HG03520 (cell line): ENCODE results near the gene PNMA8B.
"Not testable (repeated sequence)": the region's sequence is repeated elsewhere in the genome, so short reads cannot be mapped to it uniquely, and the experiment has no call there.

Experiments used
- ATAC-seq: cut with Tn5 transposase; IDR thresholded peaks from one replicate; pipeline ENCODE4 v1.9.1; 2021; ENCODE audit warnings: mild to moderate bottlenecking, moderate library complexity; ENCODE audit not compliant: unreplicated experiment

The PNMA8B gene

GRCh38 chr19:46495786-46496099 lies at the start of gene PNMA8B:
TSS of gene PNMA8B (minus strand) at chr19:46495867. CDS start at chr19:46495465, 402 bp downstream.
- ATAC-seq: no peak

- ATAC-seq: no peak
These were observed 49.0 kb upstream of the PNMA8B start for GRCh38 chr19:46544651-46545050.

- no peak for ATAC-seq
These were observed 47.0 kb upstream of the PNMA8B start for GRCh38 chr19:46542428-46543230.

- no peak for ATAC-seq
These were observed 41.8 kb upstream of the PNMA8B start for GRCh38 chr19:46537136-46538097.

- ATAC-seq: no peak
These were observed 40.7 kb upstream of the PNMA8B start for GRCh38 chr19:46536391-46536790.

- no peak for ATAC-seq
These were observed 38.0 kb upstream of the PNMA8B start for GRCh38 chr19:46533621-46534081.

GRCh38 chr19:46533078-46533620 lies 37.5 kb upstream of the PNMA8B start:
- ATAC-seq: no peak

GRCh38 chr19:46530636-46531035 lies 35.0 kb upstream of the PNMA8B start:
- no peak for ATAC-seq

GRCh38 chr19:46529622-46530451 lies 34.2 kb upstream of the PNMA8B start:
- ATAC-seq: no peak

GRCh38 chr19:46528601-46529590 lies 33.2 kb upstream of the PNMA8B start:
- ATAC-seq: no peak

GRCh38 chr19:46526801-46527200 lies 31.1 kb upstream of the PNMA8B start:
- ATAC-seq: not testable (repeated sequence)

- ATAC-seq: no peak
These were observed 28.6 kb upstream of the PNMA8B start for GRCh38 chr19:46524308-46524707.

- not testable (repeated sequence) for ATAC-seq
These were observed 27.3 kb upstream of the PNMA8B start for GRCh38 chr19:46522988-46523387.

- ATAC-seq: no peak
These were observed 25.7 kb upstream of the PNMA8B start for GRCh38 chr19:46521241-46521868.

GRCh38 chr19:46520616-46521015 lies 24.9 kb upstream of the PNMA8B start:
- ATAC-seq: no peak

GRCh38 chr19:46517471-46517870 lies 21.8 kb upstream of the PNMA8B start:
- ATAC-seq: no peak

GRCh38 chr19:46515879-46516350 lies 20.2 kb upstream of the PNMA8B start:
- ATAC-seq: no peak

GRCh38 chr19:46515290-46515609 lies 19.6 kb upstream of the PNMA8B start:
- ATAC-seq: no peak
